RWPE1 (cell line): ENCODE measurements around the gene USP34.

Source experiments
- CTCF ChIA-PET: fragments of 350-600 bp; sonication (Branson Sonifier 250); formaldehyde crosslinking; extraction: SDS; loops from one replicate; lab custom pipeline; 2021; lab: Yijun Ruan, JAX
- POLR2A ChIA-PET: fragments of 400-600 bp; formaldehyde crosslinking; extraction: SDS; loops from one replicate; lab custom pipeline; 2020; ENCODE audit warnings: antibody characterized with exemption; ENCODE audit not compliant: low non-redundant PET; lab: Yijun Ruan, JAX
- DNase-seq: peaks from one replicate; pipeline ENCODE4 v3.0.0; 2012; ENCODE audit warnings: low spot score
- H3K27ac ChIP-seq: fragments of 450-650 bp; 2 replicates; pipeline ENCODE4 v1.5.1; 2017
- TF ChIP-seq, protein P1 (sequence below): fragments of 450-650 bp; conservative IDR thresholded peaks from 2 replicates; pipeline ENCODE4 v1.5.1; 2017; ENCODE audit warnings: low read depth, mild to moderate bottlenecking

USP34 gene

GRCh38 chr2:61343141-61343540, 127.7 kb downstream of the USP34 start:
- H3K27ac ChIP-seq, result no peak overlapping the region
- POLR2A ChIA-PET, result no interaction called here
- TF ChIP-seq, protein P1, sequence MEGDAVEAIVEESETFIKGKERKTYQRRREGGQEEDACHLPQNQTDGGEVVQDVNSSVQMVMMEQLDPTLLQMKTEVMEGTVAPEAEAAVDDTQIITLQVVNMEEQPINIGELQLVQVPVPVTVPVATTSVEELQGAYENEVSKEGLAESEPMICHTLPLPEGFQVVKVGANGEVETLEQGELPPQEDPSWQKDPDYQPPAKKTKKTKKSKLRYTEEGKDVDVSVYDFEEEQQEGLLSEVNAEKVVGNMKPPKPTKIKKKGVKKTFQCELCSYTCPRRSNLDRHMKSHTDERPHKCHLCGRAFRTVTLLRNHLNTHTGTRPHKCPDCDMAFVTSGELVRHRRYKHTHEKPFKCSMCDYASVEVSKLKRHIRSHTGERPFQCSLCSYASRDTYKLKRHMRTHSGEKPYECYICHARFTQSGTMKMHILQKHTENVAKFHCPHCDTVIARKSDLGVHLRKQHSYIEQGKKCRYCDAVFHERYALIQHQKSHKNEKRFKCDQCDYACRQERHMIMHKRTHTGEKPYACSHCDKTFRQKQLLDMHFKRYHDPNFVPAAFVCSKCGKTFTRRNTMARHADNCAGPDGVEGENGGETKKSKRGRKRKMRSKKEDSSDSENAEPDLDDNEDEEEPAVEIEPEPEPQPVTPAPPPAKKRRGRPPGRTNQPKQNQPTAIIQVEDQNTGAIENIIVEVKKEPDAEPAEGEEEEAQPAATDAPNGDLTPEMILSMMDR, result no peak
- CTCF ChIA-PET, result no interaction called here
- no peak for DNase-seq

DNA sequence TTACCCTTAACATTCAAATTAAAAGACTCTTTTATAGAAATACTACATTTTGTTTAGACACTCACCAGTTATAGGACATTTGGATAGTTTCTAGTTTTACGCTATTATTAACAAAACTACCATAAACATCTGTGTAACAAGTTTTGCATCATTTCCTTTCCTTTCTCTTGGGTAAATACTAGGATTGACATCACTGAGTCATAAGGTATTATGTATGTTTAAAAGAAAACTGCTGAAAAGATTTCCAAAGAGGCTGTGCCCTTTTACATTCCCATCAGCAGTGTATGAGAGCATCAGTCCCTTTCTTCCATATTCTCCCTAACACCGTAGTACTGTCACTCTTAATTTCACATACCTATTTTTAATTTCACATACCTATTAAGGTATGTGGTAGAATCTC, 130.6 kb downstream of the USP34 start:
- TF ChIP-seq, protein P1, result no peak
- peak; percentile 25 for DNase-seq
- POLR2A ChIA-PET, result no interaction called here
- CTCF ChIA-PET, result no interaction called here
- no peak overlapping the region for H3K27ac ChIP-seq

GRCh38 chr2:61338447-61338846, 132.4 kb downstream of the USP34 start:
- ChIA-PET CTCF (interaction anchor here (0.7 kb wide), 1 partner anchor 281 kb away, joined by 3 read pairs; no protein-coding TSS in a partner anchor), POLR2A (no interaction called here)
- no peak for DNase-seq
- TF ChIP-seq, protein P1, result no peak
- no peak overlapping the region for H3K27ac ChIP-seq

GRCh38 chr2:61335187-61335586, 135.7 kb downstream of the USP34 start:
- no peak overlapping the region for H3K27ac ChIP-seq
- no peak for DNase-seq
- ChIA-PET POLR2A (no interaction called here), CTCF (no interaction called here)
- TF ChIP-seq, protein P1, result no peak

- CTCF ChIA-PET, result no interaction called here
Measured at GRCh38 chr2:61334466-61334865, 136.4 kb downstream of the USP34 start.

GRCh38 chr2:61328707-61329251, 142.1 kb downstream of the USP34 start:
- H3K27ac ChIP-seq, result no peak overlapping the region
- ChIA-PET CTCF (interaction anchor here (1.1 kb wide), 1 partner anchor 30 kb away, joined by 3 read pairs; no protein-coding TSS in a partner anchor), POLR2A (no interaction called here)
- no peak for DNase-seq
- TF ChIP-seq, protein P1, result no peak

More at GRCh38 chr2:61334466-61334865, 136.4 kb downstream of the USP34 start:
- H3K27ac ChIP-seq, result no peak overlapping the region
- POLR2A ChIA-PET, result no interaction called here
- TF ChIP-seq, protein P1, result no peak
- DNase-seq, result no peak
